HUES6 (cell line): Measurements from ENCODE around the gene ZNF385A.

Experiments used
- H3K27ac ChIP-seq: 2 replicates; pipeline ENCODE4 v1.7.0; 2013; ENCODE audit warnings: low read depth, mild to moderate bottlenecking, low read length, inconsistent platforms
- H3K27me3 ChIP-seq: 2 replicates; pipeline ENCODE4 v1.6.1; 2013; ENCODE audit warnings: low read length; ENCODE audit not compliant: control insufficient read depth, insufficient read depth
- H3K36me3 ChIP-seq: 2 replicates; pipeline ENCODE4 v1.6.1; 2013; ENCODE audit warnings: low read length; ENCODE audit not compliant: control insufficient read depth, insufficient read depth
- H3K4me1 ChIP-seq: 2 replicates; pipeline ENCODE4 v1.6.1; 2013; ENCODE audit warnings: low read length; ENCODE audit not compliant: control insufficient read depth, insufficient read depth
- H3K4me3 ChIP-seq: 2 replicates; pipeline ENCODE4 v1.5.1; 2013; ENCODE audit warnings: low read depth, low read length
- H3K9ac ChIP-seq: one replicate; pipeline ENCODE4 v1.6.1; 2013; ENCODE audit warnings: mild to moderate bottlenecking, low read length
- H3K9me3 ChIP-seq: 2 replicates; pipeline ENCODE4 v1.6.1; 2013; ENCODE audit warnings: low read depth, low read length; ENCODE audit not compliant: control insufficient read depth, insufficient read depth

The ZNF385A gene

GRCh38 chr12:54413284-54414190 is 29.0 kb upstream of the ZNF385A start:
- Histone ChIP-seq H3K36me3 (peaks cover 17% of the 10 kb centered on the region; the same call in 1 of the 2 replicates), H3K4me1 (peaks cover 46% of the 10 kb centered on the region), H3K9ac (no peak overlapping the region), H3K9me3 (no peaks in the 10 kb centered on the region), H3K27me3 (peaks cover 8% of the 10 kb centered on the region; the same call in 1 of the 2 replicates), H3K27ac (no peak overlapping the region), H3K4me3 (no peak overlapping the region)

- Histone ChIP-seq H3K4me3 (no peak overlapping the region), H3K9ac (no peak overlapping the region), H3K27me3 (peaks cover 4% of the 10 kb centered on the region; the same call in 1 of the 2 replicates), H3K9me3 (no peaks in the 10 kb centered on the region), H3K36me3 (peaks cover 22% of the 10 kb centered on the region), H3K4me1 (peaks cover 45% of the 10 kb centered on the region), H3K27ac (no peak overlapping the region)
These were observed 28.3 kb upstream of the ZNF385A start for GRCh38 chr12:54412786-54413185.

- no peak overlapping the region for H3K4me3 ChIP-seq
These were observed 27.8 kb upstream of the ZNF385A start for GRCh38 chr12:54412348-54412747.

GRCh38 chr12:54411391-54412241 is 27.1 kb upstream of the ZNF385A start:
- Histone ChIP-seq H3K36me3 (peaks cover 33% of the 10 kb centered on the region), H3K4me1 (peaks cover 36% of the 10 kb centered on the region; the same call in 1 of the 2 replicates), H3K9ac (no peak overlapping the region), H3K27ac (no peak overlapping the region), H3K9me3 (no peaks in the 10 kb centered on the region), H3K27me3 (no peaks in the 10 kb centered on the region), H3K4me3 (no peak overlapping the region)

More at GRCh38 chr12:54412348-54412747, 27.8 kb upstream of the ZNF385A start:
- H3K9me3 ChIP-seq = no peaks in the 10 kb centered on the region
- peaks cover 41% of the 10 kb centered on the region for H3K4me1 ChIP-seq
- H3K27ac ChIP-seq = no peak overlapping the region
- H3K27me3 ChIP-seq = no peaks in the 10 kb centered on the region
- peaks cover 26% of the 10 kb centered on the region for H3K36me3 ChIP-seq
- no peak overlapping the region for H3K9ac ChIP-seq

GRCh38 chr12:54409267-54409666 is 24.7 kb upstream of the ZNF385A start:
- Histone ChIP-seq H3K27ac (no peak overlapping the region), H3K9ac (no peak overlapping the region), H3K36me3 (peaks cover 51% of the 10 kb centered on the region), H3K9me3 (no peaks in the 10 kb centered on the region), H3K4me1 (peaks cover 33% of the 10 kb centered on the region; the same call in 1 of the 2 replicates), H3K4me3 (no peak overlapping the region), H3K27me3 (no peaks in the 10 kb centered on the region)

- Histone ChIP-seq H3K27me3 (no peaks in the 10 kb centered on the region), H3K36me3 (peaks cover 69% of the 10 kb centered on the region), H3K4me1 (peaks cover 14% of the 10 kb centered on the region; the same call in 1 of the 2 replicates), H3K27ac (no peak overlapping the region), H3K9me3 (no peaks in the 10 kb centered on the region), H3K4me3 (no peak overlapping the region), H3K9ac (no peak overlapping the region)
These were observed 22.8 kb upstream of the ZNF385A start for GRCh38 chr12:54407183-54407905.

- H3K4me1 ChIP-seq = peaks cover 4% of the 10 kb centered on the region; the same call in 1 of the 2 replicates
- H3K36me3 ChIP-seq = peaks cover 80% of the 10 kb centered on the region
- no peak overlapping the region for H3K9ac ChIP-seq
- H3K27me3 ChIP-seq = no peaks in the 10 kb centered on the region
- no peaks in the 10 kb centered on the region for H3K9me3 ChIP-seq
- no peak overlapping the region for H3K27ac ChIP-seq
- H3K4me3 ChIP-seq = no peak overlapping the region
These were observed 21.0 kb upstream of the ZNF385A start for GRCh38 chr12:54405573-54405972.

GRCh38 chr12:54405106-54405505 is 20.6 kb upstream of the ZNF385A start:
- peaks cover 82% of the 10 kb centered on the region for H3K36me3 ChIP-seq
- no peaks in the 10 kb centered on the region for H3K27me3 ChIP-seq
- no peak overlapping the region for H3K9ac ChIP-seq
- no peak overlapping the region for H3K27ac ChIP-seq
- no peaks in the 10 kb centered on the region for H3K9me3 ChIP-seq
- peaks cover 4% of the 10 kb centered on the region; the same call in 1 of the 2 replicates for H3K4me1 ChIP-seq
- no peak overlapping the region for H3K4me3 ChIP-seq

GRCh38 chr12:54404061-54405004 is 19.8 kb upstream of the ZNF385A start:
- Histone ChIP-seq H3K9me3 (no peaks in the 10 kb centered on the region), H3K4me1 (peaks cover 4% of the 10 kb centered on the region; the same call in 1 of the 2 replicates), H3K36me3 (peaks cover 81% of the 10 kb centered on the region), H3K4me3 (no peak overlapping the region), H3K27ac (no peak overlapping the region), H3K9ac (no peak overlapping the region), H3K27me3 (no peaks in the 10 kb centered on the region)

GRCh38 chr12:54401119-54401518 is 16.6 kb upstream of the ZNF385A start:
- H3K4me3 ChIP-seq = no peak overlapping the region
- no peak overlapping the region for H3K9ac ChIP-seq
- peaks cover 79% of the 10 kb centered on the region for H3K36me3 ChIP-seq
- H3K4me1 ChIP-seq = peaks cover 4% of the 10 kb centered on the region; the same call in 1 of the 2 replicates
- no peak overlapping the region for H3K27ac ChIP-seq
- H3K9me3 ChIP-seq = no peaks in the 10 kb centered on the region
- H3K27me3 ChIP-seq = no peaks in the 10 kb centered on the region
